Endothelial cell (in vitro differentiated cells): ENCODE results near the gene LLCFC1. TPM values are rescaled to one million over a fixed set of nuclear protein-coding genes. Genes with fewer than 3 reads are reported as not detected.

Source experiments
- DNase-seq: peaks from one replicate; pipeline ENCODE4 v3.0.0; 2021; ENCODE audit warnings: low spot score
- H3K27ac Mint-ChIP-seq: one replicate; pipeline ENCODE4 v1.8.0; 2021; ENCODE audit warnings: mixed read lengths, inconsistent platforms; ENCODE audit not compliant: unreplicated experiment
- H3K27me3 Mint-ChIP-seq: one replicate; pipeline ENCODE4 v1.8.0; 2021; ENCODE audit warnings: mild to moderate bottlenecking, moderate library complexity, mixed read lengths, inconsistent platforms; ENCODE audit not compliant: unreplicated experiment
- H3K36me3 Mint-ChIP-seq: one replicate; pipeline ENCODE4 v1.8.0; 2021; ENCODE audit warnings: mild to moderate bottlenecking, low read depth, mixed read lengths, inconsistent platforms; ENCODE audit not compliant: unreplicated experiment
- H3K4me1 Mint-ChIP-seq: one replicate; pipeline ENCODE4 v1.8.0; 2021; ENCODE audit warnings: mild to moderate bottlenecking, mixed read lengths, inconsistent platforms; ENCODE audit not compliant: unreplicated experiment
- H3K4me3 Mint-ChIP-seq: one replicate; pipeline ENCODE4 v1.8.0; 2021; ENCODE audit warnings: mild to moderate bottlenecking, mixed read lengths, inconsistent platforms; ENCODE audit not compliant: unreplicated experiment
- H3K9me3 Mint-ChIP-seq: one replicate; pipeline ENCODE4 v1.8.0; 2021; ENCODE audit warnings: mixed read lengths, inconsistent platforms; ENCODE audit not compliant: unreplicated experiment
- total RNA-seq: library from RNA; stranded (reverse); fragmentation: NEBNext Ultra II Directional; extraction: Animal tissue kit (Norgen Biotek cat#: 25700); gene quantifications from one replicate; pipeline ENCODE4 v1.2.1, GENCODE V29; 2021; ENCODE audit not compliant: unreplicated experiment
- TF ChIP-seq, protein P1 (sequence below): fragments of 200-600 bp; sonication (generic); IDR thresholded peaks from one replicate; pipeline ENCODE4 v1.5.0; 2021; ENCODE audit warnings: antibody characterized with exemption; ENCODE audit not compliant: unreplicated experiment

LLCFC1 gene
- total RNA-seq, 1 donor from 2014 or later: not detected

DNA sequence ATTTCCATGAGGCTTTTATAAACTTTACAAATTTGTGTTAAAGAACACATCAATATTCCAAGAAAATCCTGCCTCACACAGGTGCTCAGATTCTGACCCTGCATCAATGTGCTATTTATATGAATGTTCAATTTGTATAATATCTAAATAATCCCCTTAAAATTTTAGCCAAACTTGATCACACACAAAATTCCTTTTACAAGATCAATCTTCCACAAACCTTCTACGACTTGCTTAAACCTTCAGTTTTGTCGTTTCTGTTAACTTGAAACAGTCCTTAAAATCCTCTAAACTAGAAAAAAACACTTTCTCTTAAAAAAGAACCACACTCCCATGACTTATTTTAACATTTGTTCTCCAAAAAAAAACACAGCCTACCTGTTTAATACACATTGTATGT lies 33.5 kb upstream of the LLCFC1 start:
- Mint-ChIP-seq H3K27me3 (peaks cover 2% of the 10 kb centered on the region), H3K9me3 (no peaks in the 10 kb centered on the region), H3K4me3 (no peak overlapping the region), H3K36me3 (no peaks in the 10 kb centered on the region), H3K27ac (no peak overlapping the region), H3K4me1 (no peaks in the 10 kb centered on the region)
- TF ChIP-seq, protein P1, sequence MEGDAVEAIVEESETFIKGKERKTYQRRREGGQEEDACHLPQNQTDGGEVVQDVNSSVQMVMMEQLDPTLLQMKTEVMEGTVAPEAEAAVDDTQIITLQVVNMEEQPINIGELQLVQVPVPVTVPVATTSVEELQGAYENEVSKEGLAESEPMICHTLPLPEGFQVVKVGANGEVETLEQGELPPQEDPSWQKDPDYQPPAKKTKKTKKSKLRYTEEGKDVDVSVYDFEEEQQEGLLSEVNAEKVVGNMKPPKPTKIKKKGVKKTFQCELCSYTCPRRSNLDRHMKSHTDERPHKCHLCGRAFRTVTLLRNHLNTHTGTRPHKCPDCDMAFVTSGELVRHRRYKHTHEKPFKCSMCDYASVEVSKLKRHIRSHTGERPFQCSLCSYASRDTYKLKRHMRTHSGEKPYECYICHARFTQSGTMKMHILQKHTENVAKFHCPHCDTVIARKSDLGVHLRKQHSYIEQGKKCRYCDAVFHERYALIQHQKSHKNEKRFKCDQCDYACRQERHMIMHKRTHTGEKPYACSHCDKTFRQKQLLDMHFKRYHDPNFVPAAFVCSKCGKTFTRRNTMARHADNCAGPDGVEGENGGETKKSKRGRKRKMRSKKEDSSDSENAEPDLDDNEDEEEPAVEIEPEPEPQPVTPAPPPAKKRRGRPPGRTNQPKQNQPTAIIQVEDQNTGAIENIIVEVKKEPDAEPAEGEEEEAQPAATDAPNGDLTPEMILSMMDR: no peak
- no peak for DNase-seq

DNA sequence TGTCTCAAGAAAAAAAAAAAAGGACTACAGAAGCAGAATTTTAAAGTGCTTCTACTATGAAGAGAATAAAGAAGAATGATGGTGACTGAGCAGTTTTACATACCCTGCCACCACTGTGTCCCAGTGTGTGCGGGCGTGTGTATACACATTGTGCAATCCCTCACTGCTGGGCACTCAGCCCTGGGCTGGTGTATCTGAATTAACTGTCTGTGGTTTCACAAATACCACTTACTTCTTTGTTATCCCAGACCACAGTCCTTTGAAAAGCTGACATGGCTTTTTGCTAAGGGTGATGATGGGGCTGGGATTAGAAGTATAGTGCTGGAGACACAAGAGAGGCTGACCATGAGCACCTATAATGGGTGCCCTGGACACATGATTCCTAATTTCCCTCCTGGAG lies 32.6 kb upstream of the LLCFC1 start:
- no peaks in the 10 kb centered on the region for H3K9me3 Mint-ChIP-seq
- no peak overlapping the region for H3K4me3 Mint-ChIP-seq
- DNase-seq: no peak
- no peaks in the 10 kb centered on the region for H3K27me3 Mint-ChIP-seq
- H3K27ac Mint-ChIP-seq: no peak overlapping the region
- no peaks in the 10 kb centered on the region for H3K4me1 Mint-ChIP-seq
- TF ChIP-seq, protein P1: no peak
- no peaks in the 10 kb centered on the region for H3K36me3 Mint-ChIP-seq

DNA sequence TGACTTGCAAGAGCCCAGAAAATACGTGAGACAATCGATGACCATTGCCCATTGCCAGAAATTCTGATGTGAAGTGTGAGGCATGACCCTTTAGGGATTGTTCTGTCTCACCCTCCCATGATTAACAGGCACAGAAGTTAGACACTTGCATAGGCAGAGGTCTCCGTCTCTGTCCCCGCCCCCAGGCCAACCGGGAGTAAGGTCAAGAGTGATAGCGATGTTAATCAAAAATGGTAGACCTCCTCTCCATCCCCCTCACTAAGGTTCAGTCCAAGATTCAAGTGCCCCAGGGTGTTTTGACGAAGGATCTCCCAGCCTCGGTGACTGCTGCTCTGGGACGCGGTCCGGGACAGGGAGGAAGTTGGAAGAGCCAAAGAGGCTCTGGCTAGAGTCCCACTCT lies 31.0 kb upstream of the LLCFC1 start:
- H3K36me3 Mint-ChIP-seq: no peaks in the 10 kb centered on the region
- H3K9me3 Mint-ChIP-seq: no peaks in the 10 kb centered on the region
- H3K27me3 Mint-ChIP-seq: no peaks in the 10 kb centered on the region
- peaks cover 6% of the 10 kb centered on the region for H3K4me1 Mint-ChIP-seq
- no peak overlapping the region for H3K27ac Mint-ChIP-seq
- no peak overlapping the region for H3K4me3 Mint-ChIP-seq
- DNase-seq: no peak
- TF ChIP-seq, protein P1: no peak

DNA sequence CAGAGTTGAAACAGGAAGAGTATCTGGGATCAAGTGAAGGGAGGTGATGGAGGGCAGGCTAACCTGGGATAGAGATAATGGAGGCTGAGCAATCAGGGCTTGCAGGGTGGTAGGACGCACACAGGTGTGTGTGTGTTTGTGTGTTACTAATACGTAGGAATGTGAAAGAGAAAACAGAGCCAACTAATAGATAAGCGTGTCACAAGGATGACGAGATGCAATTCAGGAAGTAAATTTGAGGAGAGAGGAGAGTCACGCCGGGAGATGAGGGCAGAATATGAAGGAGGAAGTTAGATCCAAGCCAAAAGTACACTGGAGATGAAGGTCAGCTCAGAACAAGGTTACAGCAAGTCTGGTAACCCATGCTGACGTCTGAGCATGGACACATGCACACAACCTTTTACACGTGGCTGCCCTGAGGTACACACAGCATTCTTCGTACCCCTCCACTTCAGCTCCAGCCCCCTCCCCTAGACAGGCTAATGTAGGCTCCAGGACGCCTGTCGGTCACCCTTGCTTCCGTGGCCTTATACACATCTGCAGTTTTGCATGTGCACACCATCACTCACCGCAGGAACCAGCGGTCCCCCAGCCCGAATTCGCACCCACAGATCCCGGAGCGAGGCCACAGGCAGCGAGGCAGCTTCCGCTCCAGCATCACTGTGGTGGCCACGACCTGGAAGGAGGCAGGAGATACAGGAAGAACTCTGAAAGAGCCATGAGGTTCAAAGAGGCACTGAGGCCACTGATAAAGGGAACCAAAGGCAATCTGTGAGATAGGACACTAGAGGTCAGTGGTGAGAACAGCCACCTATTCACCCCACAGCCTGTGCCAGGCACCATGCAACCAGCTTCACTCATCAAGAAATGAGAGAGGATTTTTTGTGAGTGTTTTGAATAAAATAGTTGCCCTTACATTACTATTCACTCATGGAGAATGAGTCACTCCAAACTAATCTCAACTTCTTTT lies 30.1 kb upstream of the LLCFC1 start:
- H3K36me3 Mint-ChIP-seq: no peaks in the 10 kb centered on the region
- no peaks in the 10 kb centered on the region for H3K9me3 Mint-ChIP-seq
- TF ChIP-seq, protein P1: no peak
- peaks cover 3% of the 10 kb centered on the region for H3K27me3 Mint-ChIP-seq
- H3K4me3 Mint-ChIP-seq: no peak overlapping the region
- H3K27ac Mint-ChIP-seq: no peak overlapping the region
- H3K4me1 Mint-ChIP-seq: peaks cover 15% of the 10 kb centered on the region
- DNase-seq: peak; percentile 12

DNA sequence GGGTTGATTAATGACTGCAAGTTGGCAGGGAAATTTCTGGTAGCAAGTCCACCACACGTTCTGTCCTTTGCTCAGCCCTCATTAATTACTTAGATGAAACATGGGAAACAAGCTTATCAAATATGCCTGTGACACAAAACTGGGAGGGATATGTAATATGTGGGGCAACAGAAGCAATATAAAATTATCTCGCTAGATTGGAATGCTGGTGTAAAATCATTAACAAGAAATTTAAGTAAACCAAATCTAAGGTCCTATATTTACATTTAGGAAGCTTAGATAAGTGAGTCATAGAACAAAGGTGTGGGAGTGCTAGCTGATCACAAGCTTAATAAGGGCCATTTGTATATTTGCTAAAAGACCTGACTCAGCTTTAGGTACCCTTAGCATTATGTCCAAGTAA lies 29.3 kb upstream of the LLCFC1 start:
- Mint-ChIP-seq H3K27ac (no peak overlapping the region), H3K4me1 (peaks cover 23% of the 10 kb centered on the region), H3K9me3 (no peaks in the 10 kb centered on the region), H3K4me3 (no peak overlapping the region), H3K36me3 (no peaks in the 10 kb centered on the region), H3K27me3 (peaks cover 7% of the 10 kb centered on the region)
- TF ChIP-seq, protein P1: no peak
- DNase-seq: no peak
